Right lobe of liver (tissue), 4 donors: ENCODE results near the gene ANKRD44.

Source experiments
- CTCF ChIP-seq, 4 donors: fragments of 200-600 bp in 3 of 4; fragments of 450-650 bp in 1 of 4; IDR thresholded peaks; one replicate each; pipeline versions ENCODE4 v1.5.1 to v1.8.0; 2016 to 2022; ENCODE audit warnings: antibody characterized with exemption in 4 of 4, mild to moderate bottlenecking in 2 of 4
- POLR2A ChIP-seq: fragments of 450-650 bp; IDR thresholded peaks from one replicate; pipeline ENCODE4 v1.6.1; 2017; ENCODE audit warnings: antibody characterized with exemption, mild to moderate bottlenecking
- donor health status: DM: no; HTN: no; CAD: no.
- donor health status: DM: no; HTN: no; CAD: no.
- donor health status: DM: no; HTN: yes; CAD: no.

- no peak for TF ChIP-seq POLR2A
- no peak for TF ChIP-seq CTCF (IDR thresholded peaks at IDR 0.05)
These were observed 343.5 kb downstream of the ANKRD44 start for GRCh38 chr2:196967116-196967515.
